DND-41 (cell line): Measurements from ENCODE around the gene PRPF38B.

Experiments
- ATAC-seq: fragments of 200-7000 bp; cut with Tn5 transposase; 3 replicates; pipeline ENCODE4 v1.9.1; 2021; ENCODE audit warnings: low read depth; ENCODE audit not compliant: insufficient read depth
- DNase-seq: peaks from one replicate; pipeline ENCODE4 v3.0.0-alpha.2; 2020
- H2AFZ ChIP-seq: 2 replicates; pipeline ENCODE4 v1.6.0; 2012; ENCODE audit warnings: low read depth, low read length
- H3K27ac ChIP-seq: 2 replicates; pipeline ENCODE4 v1.5.1; 2012; ENCODE audit warnings: low read length, inconsistent platforms
- H3K27me3 ChIP-seq: fragments of 200-600 bp; sonication (generic); 2 replicates; pipeline ENCODE4 v1.6.0; 2012; ENCODE audit warnings: low read length, mild to moderate bottlenecking, inconsistent platforms; ENCODE audit not compliant: insufficient read depth, poor library complexity
- H3K36me3 ChIP-seq: 2 replicates; pipeline ENCODE4 v1.5.1; 2012; ENCODE audit warnings: low read length, inconsistent platforms; ENCODE audit not compliant: insufficient read depth
- H3K4me1 ChIP-seq: 2 replicates; pipeline ENCODE4 v1.5.1; 2012; ENCODE audit warnings: mild to moderate bottlenecking, low read length; ENCODE audit not compliant: insufficient read depth
- H3K4me2 ChIP-seq: 2 replicates; pipeline ENCODE4 v1.6.0; 2012; ENCODE audit warnings: mild to moderate bottlenecking, moderate library complexity, low read length, inconsistent platforms; ENCODE audit not compliant: insufficient read depth
- H3K4me3 ChIP-seq, 2 experiments: fragments of 200-600 bp in 1 of 2; shearing (Covaris generic) in 1 of 2; 2 replicates each; pipeline ENCODE4 v1.5.1; 2012 to 2016; ENCODE audit warnings: inconsistent platforms in 2 of 2, low read length in 2 of 2, mild to moderate bottlenecking in 2 of 2, low read depth in 1 of 2, moderate library complexity in 1 of 2
- H3K79me2 ChIP-seq: 2 replicates; pipeline ENCODE4 v1.6.0; 2012; ENCODE audit warnings: low read length, inconsistent platforms; ENCODE audit not compliant: insufficient read depth
- H3K9ac ChIP-seq: 2 replicates; pipeline ENCODE4 v1.6.0; 2012; ENCODE audit warnings: low read depth, mild to moderate bottlenecking, inconsistent platforms, low read length, moderate library complexity
- H3K9me3 ChIP-seq: 2 replicates; pipeline ENCODE4 v1.5.1; 2012; ENCODE audit warnings: low read length, moderate library complexity, mild to moderate bottlenecking, inconsistent platforms; ENCODE audit not compliant: insufficient read depth, severe bottlenecking
- H4K20me1 ChIP-seq: 2 replicates; pipeline ENCODE4 v1.6.0; 2012; ENCODE audit warnings: low read length; ENCODE audit not compliant: insufficient read depth
- CTCF ChIP-seq: IDR thresholded peaks from 2 replicates; pipeline ENCODE4 v1.5.1; 2012; ENCODE audit warnings: borderline replicate concordance, low read length, moderate library complexity, mild to moderate bottlenecking; ENCODE audit not compliant: poor library complexity, severe bottlenecking; ENCODE audit errors: extremely low read depth
- EZH2 ChIP-seq: IDR thresholded peaks from 3 replicates; pipeline ENCODE4 v1.6.1; 2012; ENCODE audit warnings: borderline replicate concordance, low read depth, mild to moderate bottlenecking, moderate library complexity, low read length, inconsistent platforms; ENCODE audit not compliant: severe bottlenecking

PRPF38B gene

GRCh38 chr1:108668777-108669176, 23.3 kb upstream of the PRPF38B start:
- H3K27ac ChIP-seq: no peak overlapping the region
- no peak overlapping the region for H3K4me3 ChIP-seq
- no peaks in the 10 kb centered on the region for H3K9me3 ChIP-seq
- ATAC-seq (no peak), DNase-seq (no peak)
- H4K20me1 ChIP-seq: no peaks in the 10 kb centered on the region
- H3K79me2 ChIP-seq: no peaks in the 10 kb centered on the region
- H3K36me3 ChIP-seq: no peaks in the 10 kb centered on the region
- no peak overlapping the region for H3K9ac ChIP-seq
- H3K4me1 ChIP-seq: no peaks in the 10 kb centered on the region
- H3K4me2 ChIP-seq: no peak overlapping the region
- no peaks in the 10 kb centered on the region for H3K27me3 ChIP-seq
- no peak for TF ChIP-seq CTCF
- no peak overlapping the region for H2AFZ ChIP-seq

GRCh38 chr1:108669679-108670078, 22.4 kb upstream of the PRPF38B start:
- Histone ChIP-seq H3K27me3 (no peaks in the 10 kb centered on the region), H3K4me3 (no peak overlapping the region), H3K27ac (no peak overlapping the region), H3K4me1 (no peaks in the 10 kb centered on the region), H3K4me2 (no peak overlapping the region), H3K9me3 (no peaks in the 10 kb centered on the region), H4K20me1 (no peaks in the 10 kb centered on the region), H3K36me3 (no peaks in the 10 kb centered on the region), H3K9ac (no peak overlapping the region), H3K79me2 (no peaks in the 10 kb centered on the region), H2AFZ (no peak overlapping the region)
- DNase-seq (no peak), ATAC-seq (no peak)
- TF ChIP-seq CTCF: no peak
- TF ChIP-seq EZH2: no peak

- Histone ChIP-seq H4K20me1 (no peaks in the 10 kb centered on the region), H3K79me2 (no peaks in the 10 kb centered on the region), H3K36me3 (no peaks in the 10 kb centered on the region), H3K4me1 (no peaks in the 10 kb centered on the region), H2AFZ (no peak overlapping the region), H3K4me2 (no peak overlapping the region), H3K4me3 (no peak overlapping the region), H3K9me3 (no peaks in the 10 kb centered on the region), H3K27ac (no peak overlapping the region), H3K27me3 (no peaks in the 10 kb centered on the region), H3K9ac (no peak overlapping the region)
- no peak for TF ChIP-seq CTCF
- no peak for TF ChIP-seq EZH2
- ATAC-seq (no peak), DNase-seq (no peak)
These were observed 21.9 kb upstream of the PRPF38B start for GRCh38 chr1:108670131-108670773.

- Histone ChIP-seq H3K4me3 (no peak overlapping the region), H3K27me3 (no peaks in the 10 kb centered on the region), H3K36me3 (no peaks in the 10 kb centered on the region), H2AFZ (no peak overlapping the region), H3K4me2 (no peak overlapping the region), H3K4me1 (no peaks in the 10 kb centered on the region), H3K9ac (no peak overlapping the region), H3K9me3 (no peaks in the 10 kb centered on the region), H4K20me1 (no peaks in the 10 kb centered on the region), H3K79me2 (no peaks in the 10 kb centered on the region), H3K27ac (no peak overlapping the region)
- TF ChIP-seq EZH2: no peak
- TF ChIP-seq CTCF: no peak
- DNase-seq (no peak), ATAC-seq (no peak)
These were observed 21.0 kb upstream of the PRPF38B start for GRCh38 chr1:108671143-108671542.
